Measurements from ENCODE around the gene FAM98A. TPM values are rescaled to one million over a fixed set of nuclear protein-coding genes. Genes with fewer than 3 reads are reported as not detected.

FAM98A gene
- polyA plus RNA-seq, 1 donor = 43.9 TPM

GRCh38 chr2:33577084-33577483 is 22.0 kb downstream of the FAM98A start:
- H3K27me3 ChIP-seq (ENCODE audit: control insufficient read depth, insufficient read depth, low read length) = no peaks in the 10 kb centered on the region
- no CpG with 5 or more reads among the region's 8 CpGs for WGBS (ENCODE audit: insufficient coverage, low lambda C conversion rate)
- H3K4me1 ChIP-seq (ENCODE audit: control insufficient read depth, insufficient read depth, low read length) = no peaks in the 10 kb centered on the region
- no peak overlapping the region for H3K27ac ChIP-seq (ENCODE audit: low read length)
- no peak for DNase-seq
- no peaks in the 10 kb centered on the region for H3K9me3 ChIP-seq (ENCODE audit: control insufficient read depth, low read depth, low read length)
- H3K4me3 ChIP-seq (ENCODE audit: low read length) = no peak overlapping the region
- no peaks in the 10 kb centered on the region for H3K36me3 ChIP-seq (ENCODE audit: control insufficient read depth, insufficient read depth, low read length)

GRCh38 chr2:33573657-33574056 is 25.4 kb downstream of the FAM98A start:
- no peak for DNase-seq
- Histone ChIP-seq H3K36me3 (ENCODE audit: control insufficient read depth, insufficient read depth, low read length) (no peaks in the 10 kb centered on the region), H3K27me3 (ENCODE audit: control insufficient read depth, insufficient read depth, low read length) (no peaks in the 10 kb centered on the region), H3K9me3 (ENCODE audit: control insufficient read depth, low read depth, low read length) (no peaks in the 10 kb centered on the region), H3K4me1 (ENCODE audit: control insufficient read depth, insufficient read depth, low read length) (no peaks in the 10 kb centered on the region), H3K27ac (ENCODE audit: low read length) (no peak overlapping the region), H3K4me3 (ENCODE audit: low read length) (no peak overlapping the region)
- 100% methylated on average over 3 of the region's 6 CpGs for WGBS (ENCODE audit: insufficient coverage, low lambda C conversion rate)

DNA sequence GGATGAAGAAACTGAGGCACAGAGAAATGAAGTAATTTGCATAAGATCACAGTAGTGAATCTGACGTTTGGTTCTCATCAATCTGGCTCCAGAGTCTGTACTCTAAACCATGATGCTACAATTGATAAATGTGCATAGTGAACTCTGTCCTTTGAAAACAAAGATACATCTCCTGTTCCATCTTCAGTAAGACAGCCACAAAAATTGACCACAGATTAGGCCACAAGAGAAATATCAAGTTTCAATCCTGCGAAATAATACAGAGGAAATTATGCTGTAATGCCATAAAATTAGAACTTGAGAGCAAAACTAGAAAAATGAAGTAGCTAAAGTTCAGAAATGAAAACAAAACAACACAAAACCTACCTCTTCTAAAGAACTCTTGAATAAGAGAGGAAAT is 28.4 kb downstream of the FAM98A start:
- Histone ChIP-seq H3K9me3 (ENCODE audit: control insufficient read depth, low read depth, low read length) (no peaks in the 10 kb centered on the region), H3K27ac (ENCODE audit: low read length) (no peak overlapping the region), H3K4me3 (ENCODE audit: low read length) (no peak overlapping the region), H3K36me3 (ENCODE audit: control insufficient read depth, insufficient read depth, low read length) (no peaks in the 10 kb centered on the region), H3K4me1 (ENCODE audit: control insufficient read depth, insufficient read depth, low read length) (no peaks in the 10 kb centered on the region), H3K27me3 (ENCODE audit: control insufficient read depth, insufficient read depth, low read length) (no peaks in the 10 kb centered on the region)
- no peak for DNase-seq
- 100% methylated on average over 1 of the region's 2 CpGs for WGBS (ENCODE audit: insufficient coverage, low lambda C conversion rate)

DNA sequence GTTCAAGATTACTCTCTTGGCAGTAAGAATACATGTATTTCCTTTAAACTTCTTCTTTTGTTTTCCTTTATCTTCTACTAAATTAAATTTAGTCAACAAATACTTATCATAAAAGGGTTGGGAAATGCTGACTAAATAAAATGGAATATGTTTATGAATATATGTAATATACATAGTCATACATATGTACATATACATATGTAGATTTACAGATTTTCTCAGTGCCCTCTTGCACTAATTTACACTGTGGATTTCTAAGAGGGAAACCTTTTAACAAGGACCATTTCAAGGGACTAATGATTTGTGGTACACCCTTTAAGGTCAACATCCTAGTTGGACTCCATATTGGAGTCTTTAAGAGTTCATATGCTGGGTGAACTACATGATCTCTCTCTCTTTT is 37.2 kb downstream of the FAM98A start:
- H3K27me3 ChIP-seq (ENCODE audit: control insufficient read depth, insufficient read depth, low read length) = no peaks in the 10 kb centered on the region
- H3K36me3 ChIP-seq (ENCODE audit: control insufficient read depth, insufficient read depth, low read length) = no peaks in the 10 kb centered on the region
- H3K27ac ChIP-seq (ENCODE audit: low read length) = no peak overlapping the region
- DNase-seq = no peak
- no peaks in the 10 kb centered on the region for H3K4me1 ChIP-seq (ENCODE audit: control insufficient read depth, insufficient read depth, low read length)
- no peaks in the 10 kb centered on the region for H3K9me3 ChIP-seq (ENCODE audit: control insufficient read depth, low read depth, low read length)
- no peak overlapping the region for H3K4me3 ChIP-seq (ENCODE audit: low read length)

GRCh38 chr2:33560017-33560416 is 39.1 kb downstream of the FAM98A start:
- Histone ChIP-seq H3K9me3 (ENCODE audit: control insufficient read depth, low read depth, low read length) (no peaks in the 10 kb centered on the region), H3K36me3 (ENCODE audit: control insufficient read depth, insufficient read depth, low read length) (no peaks in the 10 kb centered on the region), H3K27me3 (ENCODE audit: control insufficient read depth, insufficient read depth, low read length) (no peaks in the 10 kb centered on the region), H3K4me3 (ENCODE audit: low read length) (no peak overlapping the region), H3K27ac (ENCODE audit: low read length) (no peak overlapping the region), H3K4me1 (ENCODE audit: control insufficient read depth, insufficient read depth, low read length) (no peaks in the 10 kb centered on the region)
- 60% methylated on average over 1 of the region's 2 CpGs for WGBS (ENCODE audit: insufficient coverage, low lambda C conversion rate)
- no peak for DNase-seq

DNA sequence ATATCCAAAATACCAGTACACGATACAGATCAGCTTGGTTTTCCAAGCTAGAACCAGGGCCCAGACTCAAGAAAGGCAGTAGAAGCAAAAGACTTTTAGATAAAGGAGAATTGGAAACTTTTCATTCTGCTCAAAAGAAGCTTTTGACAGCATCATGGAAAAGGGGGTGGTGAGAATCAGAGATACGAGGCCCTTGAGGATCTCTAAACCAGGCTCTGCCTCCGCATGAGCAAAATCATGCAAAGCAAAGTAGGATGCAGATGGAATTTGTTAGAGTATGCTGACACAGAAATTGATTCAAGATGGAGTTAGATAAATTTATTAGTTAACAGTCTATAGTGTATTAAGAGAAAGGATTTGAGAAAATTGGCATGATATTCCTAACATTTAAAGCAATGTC is 39.8 kb downstream of the FAM98A start:
- H3K27ac ChIP-seq (ENCODE audit: low read length) = no peak overlapping the region
- no peaks in the 10 kb centered on the region for H3K27me3 ChIP-seq (ENCODE audit: control insufficient read depth, insufficient read depth, low read length)
- no peaks in the 10 kb centered on the region for H3K4me1 ChIP-seq (ENCODE audit: control insufficient read depth, insufficient read depth, low read length)
- DNase-seq = no peak
- no CpG with 5 or more reads among the region's 3 CpGs for WGBS (ENCODE audit: insufficient coverage, low lambda C conversion rate)
- H3K36me3 ChIP-seq (ENCODE audit: control insufficient read depth, insufficient read depth, low read length) = no peaks in the 10 kb centered on the region
- H3K9me3 ChIP-seq (ENCODE audit: control insufficient read depth, low read depth, low read length) = no peaks in the 10 kb centered on the region
- no peak overlapping the region for H3K4me3 ChIP-seq (ENCODE audit: low read length)

DNA sequence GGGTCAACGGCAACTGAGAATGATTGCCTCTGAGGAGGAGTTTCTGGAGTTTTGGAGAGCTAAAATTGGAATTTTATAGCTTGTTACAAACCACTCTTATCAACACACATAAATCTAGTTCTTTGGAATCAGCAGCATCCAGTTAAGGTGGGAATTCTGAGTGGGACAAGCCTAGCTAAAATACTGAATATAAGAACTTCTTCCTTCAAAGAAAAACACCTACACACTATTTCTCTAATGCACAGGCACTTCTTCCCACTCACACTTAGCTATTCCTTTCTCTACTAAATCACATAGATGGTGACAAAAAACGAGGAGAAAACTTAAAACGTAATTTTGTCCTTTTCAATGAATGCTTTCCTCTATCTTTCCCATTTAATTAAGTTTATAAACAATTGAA is 43.4 kb downstream of the FAM98A start:
- Histone ChIP-seq H3K36me3 (ENCODE audit: control insufficient read depth, insufficient read depth, low read length) (no peaks in the 10 kb centered on the region), H3K4me1 (ENCODE audit: control insufficient read depth, insufficient read depth, low read length) (no peaks in the 10 kb centered on the region), H3K27ac (ENCODE audit: low read length) (no peak overlapping the region), H3K27me3 (ENCODE audit: control insufficient read depth, insufficient read depth, low read length) (no peaks in the 10 kb centered on the region), H3K4me3 (ENCODE audit: low read length) (no peak overlapping the region), H3K9me3 (ENCODE audit: control insufficient read depth, low read depth, low read length) (no peaks in the 10 kb centered on the region)
- DNase-seq = no peak
- 77% methylated on average over 2 of the region's 3 CpGs for whole genome bisulfite sequencing (ENCODE audit: insufficient coverage, low lambda C conversion rate)

- Histone ChIP-seq H3K4me3 (ENCODE audit: low read length) (no peak overlapping the region), H3K4me1 (ENCODE audit: control insufficient read depth, insufficient read depth, low read length) (no peaks in the 10 kb centered on the region), H3K9me3 (ENCODE audit: control insufficient read depth, low read depth, low read length) (no peaks in the 10 kb centered on the region), H3K36me3 (ENCODE audit: control insufficient read depth, insufficient read depth, low read length) (no peaks in the 10 kb centered on the region), H3K27me3 (ENCODE audit: control insufficient read depth, insufficient read depth, low read length) (no peaks in the 10 kb centered on the region), H3K27ac (ENCODE audit: low read length) (no peak overlapping the region)
- no CpG with 5 or more reads among the region's 1 CpG for WGBS (ENCODE audit: insufficient coverage, low lambda C conversion rate)
- no peak for DNase-seq
Observed at GRCh38 chr2:33552758-33553461, 46.2 kb downstream of the FAM98A start.

DNA sequence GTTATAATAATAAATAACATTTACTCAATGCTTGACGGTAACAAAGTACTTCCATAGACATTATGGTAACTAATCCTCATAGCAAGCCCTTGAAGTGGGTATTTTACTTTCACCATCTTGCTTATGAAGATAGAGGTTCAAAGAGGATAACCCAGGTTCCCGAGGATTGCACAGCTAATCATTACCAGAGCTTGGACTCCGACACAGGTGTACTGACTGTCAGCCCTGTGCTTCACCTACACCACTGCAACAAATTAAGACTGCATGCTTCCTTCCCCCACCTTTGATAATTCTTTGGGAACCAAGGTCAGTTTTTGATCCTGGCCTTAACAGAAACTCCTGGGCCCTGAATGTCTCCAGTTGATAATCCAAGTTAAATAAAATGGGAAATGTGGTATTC is 48.9 kb downstream of the FAM98A start:
- no CpG with 5 or more reads among the region's 3 CpGs for WGBS (ENCODE audit: insufficient coverage, low lambda C conversion rate)
- no peak overlapping the region for H3K4me3 ChIP-seq (ENCODE audit: low read length)
- H3K27me3 ChIP-seq (ENCODE audit: control insufficient read depth, insufficient read depth, low read length) = no peaks in the 10 kb centered on the region
- no peaks in the 10 kb centered on the region for H3K4me1 ChIP-seq (ENCODE audit: control insufficient read depth, insufficient read depth, low read length)
- no peaks in the 10 kb centered on the region for H3K9me3 ChIP-seq (ENCODE audit: control insufficient read depth, low read depth, low read length)
- no peaks in the 10 kb centered on the region for H3K36me3 ChIP-seq (ENCODE audit: control insufficient read depth, insufficient read depth, low read length)
- no peak for DNase-seq
- H3K27ac ChIP-seq (ENCODE audit: low read length) = no peak overlapping the region

GRCh38 chr2:33541243-33541642 is 57.9 kb downstream of the FAM98A start:
- 90% methylated on average over 2 of the region's 4 CpGs for WGBS (ENCODE audit: insufficient coverage, low lambda C conversion rate)
- Histone ChIP-seq H3K27ac (ENCODE audit: low read length) (no peak overlapping the region), H3K4me1 (ENCODE audit: control insufficient read depth, insufficient read depth, low read length) (no peaks in the 10 kb centered on the region)

GRCh38 chr2:33535421-33535820 is 63.7 kb downstream of the FAM98A start:
- Histone ChIP-seq H3K27ac (ENCODE audit: low read length) (no peak overlapping the region), H3K4me3 (ENCODE audit: low read length) (no peak overlapping the region), H3K27me3 (ENCODE audit: control insufficient read depth, insufficient read depth, low read length) (no peaks in the 10 kb centered on the region), H3K4me1 (ENCODE audit: control insufficient read depth, insufficient read depth, low read length) (no peaks in the 10 kb centered on the region), H3K9me3 (ENCODE audit: control insufficient read depth, low read depth, low read length) (peaks cover 3% of the 10 kb centered on the region), H3K36me3 (ENCODE audit: control insufficient read depth, insufficient read depth, low read length) (no peaks in the 10 kb centered on the region)
- WGBS (ENCODE audit: insufficient coverage, low lambda C conversion rate) = no CpG with 5 or more reads among the region's 3 CpGs
- no peak for DNase-seq

More at GRCh38 chr2:33541243-33541642, 57.9 kb downstream of the FAM98A start:
- H3K4me3 ChIP-seq (ENCODE audit: low read length) = no peak overlapping the region
- H3K36me3 ChIP-seq (ENCODE audit: control insufficient read depth, insufficient read depth, low read length) = no peaks in the 10 kb centered on the region
- H3K9me3 ChIP-seq (ENCODE audit: control insufficient read depth, low read depth, low read length) = peaks cover 3% of the 10 kb centered on the region
- no peak for DNase-seq
- no peaks in the 10 kb centered on the region for H3K27me3 ChIP-seq (ENCODE audit: control insufficient read depth, insufficient read depth, low read length)

Data from large intestine (tissue), 3 donors.